ENCODE measurements around the gene KIF26B. TPM values are rescaled to one million over a fixed set of nuclear protein-coding genes. Genes with fewer than 3 reads are reported as not detected.

Gene KIF26B
- total RNA-seq, 1 experiment from 2014 or later = 1.2 TPM

GRCh38 chr1:245576323-245576722 is 421.5 kb downstream of the KIF26B start (continued):
- TF ChIP-seq ZNF121 (CRISPR knock-in tag; IDR thresholded peaks at IDR 0.05) (no peak), NFE2L1 (CRISPR knock-in tag; IDR thresholded peaks at IDR 0.05) (no peak), USF1 (CRISPR knock-in tag; IDR thresholded peaks at IDR 0.05) (no peak), ZNF232 (CRISPR knock-in tag; IDR thresholded peaks at IDR 0.05) (no peak), ZNF396 (CRISPR knock-in tag; IDR thresholded peaks at IDR 0.05; ENCODE audit: borderline replicate concordance) (no peak)

GRCh38 chr1:245577191-245578157 is 422.7 kb downstream of the KIF26B start:
- POLR2A ChIA-PET = no interaction called here
- no peak for ATAC-seq
- H3K27me3 Mint-ChIP-seq (ENCODE audit: low read depth) = no peaks in the 10 kb centered on the region
- DNase-seq (ENCODE audit: low spot score) = no peak
- no peak overlapping the region for H3K4me3 Mint-ChIP-seq
- no peaks in the 10 kb centered on the region for H3K9me3 Mint-ChIP-seq
- CTCF ChIA-PET = interaction anchor here (0.6 kb wide), 1 partner anchor 13 kb away, joined by 3 read pairs; no protein-coding TSS in a partner anchor
- H3K36me3 Mint-ChIP-seq = no peaks in the 10 kb centered on the region
- no peaks in the 10 kb centered on the region for H3K4me1 Mint-ChIP-seq
- H3K27ac Mint-ChIP-seq = no peak overlapping the region
- TF ChIP-seq ELF4 (CRISPR knock-in tag; IDR thresholded peaks at IDR 0.05; ENCODE audit: low read depth) (no peak), ERG (CRISPR knock-in tag; IDR thresholded peaks at IDR 0.05) (no peak), ZNF317 (CRISPR knock-in tag; IDR thresholded peaks at IDR 0.05; ENCODE audit: borderline replicate concordance, low read depth) (no peak), AFF4 (CRISPR knock-in tag; IDR thresholded peaks at IDR 0.05; ENCODE audit: borderline replicate concordance) (no peak), GTF2I (CRISPR knock-in tag; conservative IDR thresholded peaks at IDR 0.05) (no peak), KAT7 (CRISPR knock-in tag; IDR thresholded peaks at IDR 0.05; ENCODE audit: borderline replicate concordance) (no peak), FOXJ3 (CRISPR knock-in tag; IDR thresholded peaks at IDR 0.05; ENCODE audit: borderline replicate concordance) (no peak), AR (CRISPR knock-in tag; IDR thresholded peaks at IDR 0.05) (no peak), SMAD3 (CRISPR knock-in tag; IDR thresholded peaks at IDR 0.05; ENCODE audit: borderline replicate concordance) (no peak), ZNF396 (CRISPR knock-in tag; IDR thresholded peaks at IDR 0.05; ENCODE audit: borderline replicate concordance) (no peak), ZNF219 (CRISPR knock-in tag; IDR thresholded peaks at IDR 0.05; ENCODE audit: borderline replicate concordance) (no peak), OVOL2 (CRISPR knock-in tag; IDR thresholded peaks at IDR 0.05; ENCODE audit: borderline replicate concordance) (no peak), USF2 (CRISPR knock-in tag; IDR thresholded peaks at IDR 0.05) (no peak)
- TF ChIP-seq, protein P1, sequence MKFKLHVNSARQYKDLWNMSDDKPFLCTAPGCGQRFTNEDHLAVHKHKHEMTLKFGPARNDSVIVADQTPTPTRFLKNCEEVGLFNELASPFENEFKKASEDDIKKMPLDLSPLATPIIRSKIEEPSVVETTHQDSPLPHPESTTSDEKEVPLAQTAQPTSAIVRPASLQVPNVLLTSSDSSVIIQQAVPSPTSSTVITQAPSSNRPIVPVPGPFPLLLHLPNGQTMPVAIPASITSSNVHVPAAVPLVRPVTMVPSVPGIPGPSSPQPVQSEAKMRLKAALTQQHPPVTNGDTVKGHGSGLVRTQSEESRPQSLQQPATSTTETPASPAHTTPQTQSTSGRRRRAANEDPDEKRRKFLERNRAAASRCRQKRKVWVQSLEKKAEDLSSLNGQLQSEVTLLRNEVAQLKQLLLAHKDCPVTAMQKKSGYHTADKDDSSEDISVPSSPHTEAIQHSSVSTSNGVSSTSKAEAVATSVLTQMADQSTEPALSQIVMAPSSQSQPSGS (CRISPR knock-in tag; IDR thresholded peaks at IDR 0.05; ENCODE audit: borderline replicate concordance, low read depth) = no peak
- TF ChIP-seq, protein P2, sequence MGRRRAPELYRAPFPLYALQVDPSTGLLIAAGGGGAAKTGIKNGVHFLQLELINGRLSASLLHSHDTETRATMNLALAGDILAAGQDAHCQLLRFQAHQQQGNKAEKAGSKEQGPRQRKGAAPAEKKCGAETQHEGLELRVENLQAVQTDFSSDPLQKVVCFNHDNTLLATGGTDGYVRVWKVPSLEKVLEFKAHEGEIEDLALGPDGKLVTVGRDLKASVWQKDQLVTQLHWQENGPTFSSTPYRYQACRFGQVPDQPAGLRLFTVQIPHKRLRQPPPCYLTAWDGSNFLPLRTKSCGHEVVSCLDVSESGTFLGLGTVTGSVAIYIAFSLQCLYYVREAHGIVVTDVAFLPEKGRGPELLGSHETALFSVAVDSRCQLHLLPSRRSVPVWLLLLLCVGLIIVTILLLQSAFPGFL (CRISPR knock-in tag; IDR thresholded peaks at IDR 0.05; ENCODE audit: borderline replicate concordance) = no peak
- TF ChIP-seq, protein P3, sequence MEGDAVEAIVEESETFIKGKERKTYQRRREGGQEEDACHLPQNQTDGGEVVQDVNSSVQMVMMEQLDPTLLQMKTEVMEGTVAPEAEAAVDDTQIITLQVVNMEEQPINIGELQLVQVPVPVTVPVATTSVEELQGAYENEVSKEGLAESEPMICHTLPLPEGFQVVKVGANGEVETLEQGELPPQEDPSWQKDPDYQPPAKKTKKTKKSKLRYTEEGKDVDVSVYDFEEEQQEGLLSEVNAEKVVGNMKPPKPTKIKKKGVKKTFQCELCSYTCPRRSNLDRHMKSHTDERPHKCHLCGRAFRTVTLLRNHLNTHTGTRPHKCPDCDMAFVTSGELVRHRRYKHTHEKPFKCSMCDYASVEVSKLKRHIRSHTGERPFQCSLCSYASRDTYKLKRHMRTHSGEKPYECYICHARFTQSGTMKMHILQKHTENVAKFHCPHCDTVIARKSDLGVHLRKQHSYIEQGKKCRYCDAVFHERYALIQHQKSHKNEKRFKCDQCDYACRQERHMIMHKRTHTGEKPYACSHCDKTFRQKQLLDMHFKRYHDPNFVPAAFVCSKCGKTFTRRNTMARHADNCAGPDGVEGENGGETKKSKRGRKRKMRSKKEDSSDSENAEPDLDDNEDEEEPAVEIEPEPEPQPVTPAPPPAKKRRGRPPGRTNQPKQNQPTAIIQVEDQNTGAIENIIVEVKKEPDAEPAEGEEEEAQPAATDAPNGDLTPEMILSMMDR (IDR thresholded peaks at IDR 0.05) = no peak
